GM18951 (cell line): ENCODE data around the gene RNF114.

Experiments used
- POLR2A ChIP-seq: IDR thresholded peaks from 4 replicates; pipeline ENCODE4 v1.6.1; 2011; ENCODE audit warnings: mild to moderate bottlenecking; ENCODE audit not compliant: insufficient read length, insufficient read depth; ENCODE audit errors: extremely low read depth
- in situ Hi-C: fragments of 300-500 bp; cut with MboI; formaldehyde crosslinking; loops from one replicate; pipeline ENCODE4 v1.12.0; 2022; ENCODE audit warnings: low sequenced_read_pairs, mixed read lengths, inconsistent platforms; ENCODE audit not compliant: unreplicated experiment

The RNF114 gene, protein sequence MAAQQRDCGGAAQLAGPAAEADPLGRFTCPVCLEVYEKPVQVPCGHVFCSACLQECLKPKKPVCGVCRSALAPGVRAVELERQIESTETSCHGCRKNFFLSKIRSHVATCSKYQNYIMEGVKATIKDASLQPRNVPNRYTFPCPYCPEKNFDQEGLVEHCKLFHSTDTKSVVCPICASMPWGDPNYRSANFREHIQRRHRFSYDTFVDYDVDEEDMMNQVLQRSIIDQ

DNA sequence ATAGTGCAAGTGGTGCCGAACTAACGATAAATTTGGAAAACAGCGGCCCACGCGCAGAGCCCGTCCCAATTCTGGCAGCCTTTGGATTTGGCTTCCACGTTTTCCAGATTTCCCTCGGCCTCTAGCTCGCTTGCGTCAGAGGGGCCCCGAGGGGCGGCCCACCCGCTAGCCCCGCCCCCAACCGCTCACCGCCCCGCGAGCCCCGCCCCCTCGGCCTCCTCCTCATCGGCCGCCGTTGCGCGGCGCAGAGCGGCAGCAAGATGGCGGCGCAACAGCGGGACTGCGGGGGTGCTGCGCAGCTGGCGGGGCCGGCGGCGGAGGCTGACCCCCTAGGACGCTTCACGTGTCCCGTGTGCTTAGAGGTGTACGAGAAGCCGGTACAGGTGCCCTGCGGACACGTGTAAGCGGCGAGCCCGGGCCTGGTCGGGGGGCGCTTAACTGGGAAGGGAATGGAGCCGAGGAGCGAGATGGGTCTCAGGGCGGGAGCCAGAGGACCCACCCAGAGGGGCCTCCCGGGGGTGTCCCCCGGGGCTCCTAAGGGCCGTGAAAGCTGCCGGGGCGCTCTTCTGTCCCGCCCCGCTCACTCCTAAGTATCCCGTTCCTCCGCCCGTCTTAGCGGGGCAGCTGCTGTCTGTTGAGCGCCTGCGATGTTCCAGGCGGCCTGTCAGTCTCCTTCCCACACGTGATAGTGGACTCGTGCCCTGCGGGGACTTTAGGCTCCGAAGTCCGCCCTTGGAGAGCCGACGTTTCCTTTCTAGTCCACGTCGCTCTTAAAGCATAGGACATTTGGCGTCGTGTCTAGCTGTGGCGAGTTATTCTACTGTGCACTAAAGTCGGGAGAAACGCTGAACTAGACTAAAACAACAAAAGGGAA is at the start of gene RNF114:
RNF114 (plus strand) TSS at position 245 of the 874 bp plus-strand sequence; CDS start at position 261, 16 bp downstream.
- in situ Hi-C loops, result no loop called here

DNA sequence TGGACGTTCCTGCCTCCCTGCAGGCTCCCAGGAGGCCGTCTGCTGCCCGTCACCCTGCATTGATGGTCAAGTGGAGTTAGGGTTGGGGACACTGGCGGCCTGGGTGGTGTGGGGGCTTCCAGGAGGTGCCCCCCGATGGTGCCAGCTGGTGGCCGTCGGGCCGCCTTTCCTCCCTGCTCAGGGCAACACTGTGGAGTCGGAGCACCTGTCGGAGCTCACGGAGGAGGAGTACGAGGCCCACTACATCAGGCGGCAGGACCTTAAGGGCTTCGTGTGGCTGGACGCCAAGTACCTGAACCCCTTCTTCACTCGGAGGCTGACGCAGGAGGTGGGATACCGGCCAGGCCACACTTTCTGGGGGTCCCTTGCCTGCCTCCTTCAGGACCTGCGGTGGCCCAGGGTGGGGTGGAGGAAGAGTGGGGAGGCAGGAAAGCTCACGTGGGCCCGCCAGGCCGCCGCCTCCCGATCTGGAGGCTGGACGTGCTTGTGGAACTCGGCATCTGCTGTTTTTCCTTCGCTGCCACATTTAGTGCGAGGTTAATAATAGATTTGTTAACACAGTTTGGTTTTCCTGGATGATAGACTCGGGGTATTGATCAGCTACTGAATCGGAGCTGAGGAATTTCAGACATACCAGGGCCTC is 49.5 kb upstream of the RNF114 start:
- in situ Hi-C loops, result no loop called here

More for the DNA sequence above, at the start of gene RNF114:
- peak; percentile 94 for TF ChIP-seq POLR2A

DNA sequence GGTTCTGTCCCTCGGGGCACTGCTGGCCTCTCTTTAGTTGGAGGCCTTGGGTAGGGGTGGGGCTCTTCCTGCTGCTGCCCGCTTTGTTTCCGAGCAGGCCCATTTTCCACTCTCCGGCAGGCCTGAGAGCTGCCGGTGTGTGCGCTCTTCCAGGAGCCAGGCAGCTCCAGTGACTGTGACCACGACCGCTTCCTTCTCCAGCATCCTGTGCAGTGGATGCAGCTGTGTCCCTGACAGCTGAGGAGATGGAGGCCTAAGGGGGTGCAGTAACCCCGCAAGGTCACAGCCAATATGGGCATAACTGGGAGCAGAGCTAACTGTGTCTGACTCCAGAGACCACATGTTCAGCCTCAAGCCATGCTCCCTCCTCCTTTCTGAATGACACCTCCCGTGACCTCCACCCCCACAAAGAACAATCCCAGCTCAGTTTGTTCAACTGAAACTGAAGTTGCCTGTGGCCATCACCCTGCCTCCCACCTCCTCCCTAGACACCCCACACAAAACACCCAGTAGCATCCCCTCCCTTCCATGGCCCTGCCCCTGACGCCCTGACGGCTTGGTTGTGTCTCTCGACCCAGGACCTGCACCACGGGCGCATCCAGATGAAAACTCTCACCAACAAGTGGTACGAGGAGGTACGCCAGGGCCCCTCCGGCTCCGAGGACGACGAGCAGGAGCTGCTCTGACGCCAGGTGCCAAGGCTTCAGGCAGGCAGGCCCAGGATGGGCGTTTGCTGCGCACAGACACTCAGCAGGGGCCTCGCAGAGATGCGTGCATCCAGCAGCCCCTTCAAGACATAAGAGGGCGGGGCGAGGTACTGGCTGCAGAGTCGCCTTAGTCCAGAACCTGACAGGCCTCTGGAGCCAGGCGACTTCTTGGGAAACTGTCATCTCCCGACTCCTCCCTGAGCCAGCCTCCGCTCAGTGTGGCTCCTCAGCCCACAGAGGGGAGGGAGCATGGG is 48.7 kb upstream of the RNF114 start:
- TF ChIP-seq POLR2A, result no peak
- in situ Hi-C loops, result no loop called here

More for the DNA sequence above, 49.5 kb upstream of the RNF114 start:
- TF ChIP-seq POLR2A, result no peak

DNA sequence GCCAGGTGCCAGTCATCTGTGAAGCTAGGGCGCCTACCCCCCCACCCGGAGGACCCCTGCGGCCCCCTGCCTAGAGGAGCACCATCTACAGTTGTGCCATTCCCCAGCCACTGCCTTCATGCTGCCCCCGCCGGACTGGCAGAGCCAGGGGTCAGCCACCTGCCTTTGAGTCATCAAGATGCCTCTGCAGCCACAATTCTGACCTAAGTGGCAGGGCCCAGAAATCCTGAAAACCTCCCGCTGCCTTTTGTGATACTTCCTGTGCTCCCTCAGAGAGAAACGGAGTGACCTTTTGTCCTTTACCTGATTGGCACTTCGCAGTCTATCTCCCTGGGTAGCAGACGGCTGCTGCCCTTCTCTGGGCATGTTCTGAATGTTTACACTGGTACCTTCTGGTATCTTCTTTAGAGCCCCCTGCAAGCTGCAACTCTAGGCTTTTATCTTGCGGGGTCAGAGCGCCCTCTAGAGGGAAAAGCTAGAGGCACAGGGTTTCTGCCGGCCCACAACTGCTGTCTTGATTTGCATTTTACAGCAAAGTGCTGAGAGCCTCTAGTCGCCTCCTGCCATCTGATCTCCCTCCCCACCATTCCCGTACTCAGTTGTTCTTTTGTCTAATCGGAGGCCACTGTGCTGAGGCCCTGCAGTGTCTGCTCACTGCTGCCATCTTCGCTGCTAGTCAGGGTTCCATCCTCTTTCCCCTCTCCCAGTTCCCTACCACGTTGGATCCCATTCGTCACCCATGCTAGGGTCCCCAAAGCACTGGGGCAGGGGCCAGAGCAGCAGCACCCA is 47.8 kb upstream of the RNF114 start:
- no peak for TF ChIP-seq POLR2A
- in situ Hi-C loops, result no loop called here

DNA sequence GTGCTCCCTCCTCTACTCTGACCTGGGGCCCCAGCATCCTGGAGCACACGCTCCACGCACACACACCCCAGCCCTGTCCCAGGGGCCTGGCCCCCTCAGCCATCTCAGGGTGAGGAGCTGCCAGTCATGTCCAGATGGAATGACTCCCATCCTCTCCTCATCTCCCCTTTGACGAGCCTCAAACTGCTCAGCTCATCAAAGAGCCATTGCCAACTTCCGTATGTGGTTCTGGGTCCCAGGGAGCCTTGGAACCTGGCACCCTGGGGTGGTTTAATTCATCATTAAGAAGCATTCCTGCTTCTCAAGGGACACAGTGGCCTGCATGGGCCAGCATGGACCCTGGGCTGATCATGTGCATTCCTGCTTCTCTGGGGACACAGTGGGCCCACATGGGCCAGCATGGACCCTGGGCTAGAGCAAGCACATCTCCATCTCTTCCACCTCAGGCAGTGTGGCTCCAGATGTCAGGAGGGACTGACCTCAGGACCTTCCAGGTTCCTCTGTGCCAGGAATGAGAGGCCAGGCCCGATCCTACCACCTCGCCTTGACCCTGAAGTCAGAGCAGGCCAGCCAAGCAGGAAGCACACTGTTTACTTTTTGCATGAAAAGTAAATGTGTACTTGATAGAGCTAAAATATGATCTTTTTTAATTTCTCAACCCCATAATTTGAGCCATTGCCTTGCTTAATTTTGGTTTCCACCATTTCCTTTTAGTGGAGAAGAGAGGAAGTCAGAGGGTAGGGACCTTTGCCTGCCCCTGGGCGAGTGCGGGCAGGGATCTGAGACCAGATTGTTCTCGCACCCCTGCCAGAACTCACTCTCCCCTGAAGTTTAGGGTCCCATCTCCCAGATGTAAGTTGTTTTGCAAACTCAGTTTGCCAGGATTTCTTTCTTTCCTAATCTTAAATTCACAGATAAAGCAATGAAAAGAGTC is 46.9 kb upstream of the RNF114 start:
- TF ChIP-seq POLR2A, result no peak
- in situ Hi-C loops, result no loop called here

DNA sequence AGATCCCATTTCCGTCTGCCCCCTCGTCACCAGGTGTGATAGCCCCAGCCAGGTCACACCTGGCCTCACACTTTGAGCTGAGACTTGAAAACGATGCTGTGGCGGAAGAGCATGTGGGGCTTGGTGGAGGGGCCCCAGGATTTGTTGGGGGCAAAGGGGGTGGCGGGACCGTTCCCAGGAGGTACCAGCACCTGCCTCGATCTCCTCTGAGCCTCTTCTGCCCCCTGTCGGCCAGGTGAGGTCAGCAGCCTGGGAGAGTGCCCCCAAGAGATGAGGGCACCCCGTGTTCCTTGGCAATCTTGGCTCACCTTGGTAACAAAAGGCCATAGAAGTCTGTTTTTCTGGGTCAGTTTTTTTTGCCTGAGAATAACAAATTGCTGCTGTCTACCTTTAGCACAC is 46.3 kb upstream of the RNF114 start:
- no peak for TF ChIP-seq POLR2A
- in situ Hi-C loops, result no loop called here

DNA sequence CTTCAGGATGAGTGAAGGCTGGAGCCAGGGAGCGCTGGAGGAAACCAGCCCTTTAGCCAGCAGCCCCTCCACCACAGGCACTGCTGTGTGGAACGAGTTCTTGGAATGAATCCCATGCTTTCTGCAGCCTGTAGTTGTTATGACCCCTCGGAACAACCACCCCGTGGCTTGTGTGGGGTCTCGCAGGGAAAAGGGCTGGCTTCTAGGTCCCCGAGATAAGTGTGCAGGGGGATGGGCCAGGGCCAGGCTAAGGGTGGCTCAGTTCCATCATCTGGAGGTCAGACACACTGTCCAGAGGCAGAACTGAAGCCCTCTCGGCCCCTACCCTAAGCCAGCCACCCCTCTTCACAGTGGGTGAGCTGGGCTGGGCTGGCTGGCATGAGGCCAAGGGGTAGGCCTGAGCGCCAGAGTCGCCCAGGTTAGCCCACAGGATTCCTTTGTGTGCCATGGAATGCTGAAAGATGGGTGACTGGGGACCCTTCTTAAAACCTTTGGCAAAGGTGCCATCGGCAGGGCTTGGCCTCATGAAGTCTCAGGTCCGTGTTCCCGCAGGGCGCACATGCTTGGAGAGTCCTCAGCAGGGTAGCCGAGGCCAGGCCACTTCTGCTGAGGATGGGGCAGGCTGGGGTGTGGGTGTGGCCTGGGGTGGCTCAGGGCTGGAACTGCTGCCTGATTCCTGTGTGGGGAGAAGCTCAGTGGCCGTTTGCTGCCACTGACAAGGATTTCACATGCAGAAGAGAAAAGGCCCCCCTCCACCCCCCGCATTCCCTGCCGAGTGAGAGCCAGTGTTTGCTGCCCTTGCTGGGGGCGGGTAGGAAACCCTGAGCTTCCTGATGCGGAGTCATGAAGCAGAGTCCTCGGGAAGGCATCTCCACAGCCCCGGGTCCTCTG is 45.5 kb upstream of the RNF114 start:
- TF ChIP-seq POLR2A, result no peak
- in situ Hi-C loops, result no loop called here

DNA sequence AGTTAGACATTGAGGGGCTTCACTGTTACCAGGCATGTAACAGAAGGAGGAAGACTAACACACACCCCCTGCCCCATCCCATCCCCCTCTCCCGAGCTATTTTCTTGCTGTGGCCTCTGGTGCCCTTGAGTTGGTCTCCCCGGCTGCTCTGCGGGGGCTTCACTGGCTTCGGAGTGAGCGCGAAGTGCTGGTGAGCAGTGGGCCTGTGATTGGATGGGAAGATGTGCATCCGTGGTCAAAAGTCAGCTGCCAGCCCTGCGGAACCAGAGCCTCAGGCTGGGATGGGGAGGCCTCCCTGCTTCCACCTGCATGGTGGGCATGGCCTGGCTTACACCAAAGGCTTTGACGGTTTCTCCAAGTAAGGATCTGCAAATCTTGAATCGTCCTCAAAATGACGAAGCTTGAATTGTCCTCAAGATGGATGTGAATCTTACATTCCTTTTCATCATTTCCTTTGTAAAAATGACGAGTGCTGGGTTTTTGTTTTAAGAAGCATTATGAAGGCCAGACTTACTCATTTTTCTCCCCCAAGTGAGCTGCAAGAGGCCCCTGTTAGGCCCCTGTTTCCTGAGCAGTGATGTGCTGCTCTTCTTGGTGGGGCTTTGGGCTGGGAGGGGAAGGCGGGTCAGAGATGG is 44.6 kb upstream of the RNF114 start:
- TF ChIP-seq POLR2A, result no peak
- in situ Hi-C loops, result no loop called here

DNA sequence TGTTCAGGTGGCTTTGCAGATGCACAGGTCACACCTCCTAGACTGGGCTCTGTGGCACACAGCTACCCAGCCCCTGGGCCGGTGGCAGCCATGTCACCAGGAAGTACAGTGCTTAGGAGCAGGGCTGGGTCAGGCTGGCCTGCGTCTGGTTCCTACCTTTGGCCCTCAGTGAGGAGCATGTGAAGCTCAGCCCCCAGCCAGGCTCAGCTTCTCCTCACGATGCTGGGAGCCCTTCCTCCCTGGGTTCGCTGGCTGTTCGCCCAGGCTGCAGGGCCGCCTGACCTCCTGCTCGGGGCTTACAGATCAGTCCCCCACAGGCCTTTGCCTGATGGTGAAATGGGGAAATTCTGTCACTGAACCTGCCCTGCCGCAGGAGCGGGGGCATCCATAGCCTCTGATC is 43.9 kb upstream of the RNF114 start:
- in situ Hi-C loops, result no loop called here
- TF ChIP-seq POLR2A, result peak; percentile 18

DNA sequence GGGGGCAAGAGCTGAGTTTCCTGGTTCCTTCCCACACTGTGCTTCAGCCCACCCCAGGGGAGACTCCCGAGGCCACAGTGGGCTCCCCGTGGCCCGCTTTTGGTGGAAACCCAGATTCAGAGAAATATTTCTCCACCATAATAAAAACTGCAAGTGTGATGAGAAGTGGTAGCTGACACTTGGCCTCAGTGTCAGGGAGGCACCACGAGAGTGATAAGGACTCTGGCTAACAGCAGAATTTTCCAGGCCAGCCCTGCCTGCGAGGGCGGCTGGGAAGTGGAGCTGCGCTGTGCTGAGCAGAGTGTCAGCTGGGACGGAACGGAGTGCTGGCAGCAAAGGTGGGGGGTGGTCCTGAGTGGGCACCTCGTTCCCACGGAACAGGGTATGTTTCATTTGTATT is 43.4 kb upstream of the RNF114 start:
- TF ChIP-seq POLR2A, result no peak
- in situ Hi-C loops, result no loop called here
